ENCODE results near the gene OBP2B.
"Not testable (repeated sequence)": the region's sequence is repeated elsewhere in the genome, so short reads cannot be mapped to it uniquely, and the experiment has no call there.

OBP2B gene

GRCh38 chr9:133221177-133221809, 12.2 kb upstream of the OBP2B start:
- DNase-seq, result no peak

GRCh38 chr9:133218049-133218975, 9.3 kb upstream of the OBP2B start:
- DNase-seq, result not testable (repeated sequence)

GRCh38 chr9:133217333-133217988, 8.4 kb upstream of the OBP2B start:
- not testable (repeated sequence) for DNase-seq

GRCh38 chr9:133214276-133214675, 5.2 kb upstream of the OBP2B start:
- not testable (repeated sequence) for DNase-seq

GRCh38 chr9:133210609-133211008, 1.6 kb upstream of the OBP2B start:
- DNase-seq, result no peak

GRCh38 chr9:133210202-133210532, 1.1 kb upstream of the OBP2B start:
- no peak for DNase-seq

GRCh38 chr9:133209327-133210201, 514 bp upstream of the OBP2B start:
- DNase-seq, result not testable (repeated sequence)

GRCh38 chr9:133208171-133208879, 725 bp downstream of the OBP2B start:
- not testable (repeated sequence) for DNase-seq

- DNase-seq, result no peak
Measured at GRCh38 chr9:133207540-133208170, 1.4 kb downstream of the OBP2B start.

- DNase-seq, result no peak
Measured at GRCh38 chr9:133207021-133207531, 2.0 kb downstream of the OBP2B start.

- no peak for DNase-seq
Measured at GRCh38 chr9:133205996-133206931, 2.8 kb downstream of the OBP2B start.

GRCh38 chr9:133205481-133205887, 3.6 kb downstream of the OBP2B start:
- DNase-seq, result not testable (repeated sequence)

GRCh38 chr9:133204993-133205336, 4.1 kb downstream of the OBP2B start:
- DNase-seq, result no peak

- no peak for DNase-seq
Measured at GRCh38 chr9:133204335-133204992, 4.6 kb downstream of the OBP2B start.

- DNase-seq, result no peak
Measured at GRCh38 chr9:133203506-133204075, 5.5 kb downstream of the OBP2B start.

GRCh38 chr9:133202688-133203453, 6.2 kb downstream of the OBP2B start:
- no peak for DNase-seq

GRCh38 chr9:133202145-133202513, 6.9 kb downstream of the OBP2B start:
- DNase-seq, result no peak

GRCh38 chr9:133201424-133202144, 7.5 kb downstream of the OBP2B start:
- no peak for DNase-seq

All from hematopoietic multipotent progenitor cell treated with erythropoietin and hydrocortisone succinate and interleukin-3 and kit ligand, for 6 days (in vitro differentiated cells).